WTC11 (cell line): Measurements from ENCODE around the gene CELF4.

Experiments used
- CTCF ChIP-seq: fragments of 200-600 bp; IDR thresholded peaks from 2 replicates; pipeline ENCODE4 v1.8.0; 2022; ENCODE audit warnings: antibody characterized with exemption
- IRF2 ChIP-seq: sonication (generic); formaldehyde crosslinking; IDR thresholded peaks from 2 replicates; pipeline ENCODE4 v1.8.0; 2022; ENCODE audit warnings: low read depth, missing genetic modification reagents, borderline replicate concordance
- NR3C1 ChIP-seq: sonication (generic); formaldehyde crosslinking; conservative IDR thresholded peaks from 2 replicates; pipeline ENCODE4 v1.8.1; 2023; ENCODE audit warnings: low read depth, mild to moderate bottlenecking, missing genetic modification reagents

- TF ChIP-seq CTCF: no peak
- no peak for TF ChIP-seq NR3C1 (CRISPR knock-in tag)
- no peak for TF ChIP-seq IRF2
Measured at GRCh38 chr18:37272226-37272625, 293.4 kb downstream of the CELF4 start.
